Uterus (tissue), 4 donors: ENCODE data around the gene SEC14L3. TPM values are rescaled to one million over a fixed set of nuclear protein-coding genes. Genes with fewer than 3 reads are reported as not detected.

ENCODE experiments used
- DNase-seq, 2 donors: peaks; one replicate each; pipeline ENCODE4 v3.0.0-alpha.2; 2019 to 2020
- H3K27ac ChIP-seq, 2 donors: fragments of 200-600 bp; sonication (generic); 1 replicate in 1 of 2; 2 replicates in 1 of 2; pipeline ENCODE4 v1.5.1; 2016 to 2018
- H3K27me3 ChIP-seq, 2 donors: fragments of 200-600 bp; sonication (generic); one replicate each; pipeline ENCODE4 v1.5.1; 2018 to 2019; ENCODE audit warnings: control low read depth in 1 of 2
- H3K36me3 ChIP-seq, 2 donors: fragments of 200-600 bp; sonication (generic); one replicate each; pipeline ENCODE4 v1.5.1; 2019; ENCODE audit warnings: control low read depth in 1 of 2
- H3K4me1 ChIP-seq, 2 donors: fragments of 200-600 bp; sonication (generic); one replicate each; pipeline ENCODE4 v1.5.1; 2018 to 2019; ENCODE audit warnings: control low read depth in 1 of 2
- H3K4me3 ChIP-seq, 2 donors: fragments of 200-600 bp; sonication (generic); 1 replicate in 1 of 2; 2 replicates in 1 of 2; pipeline ENCODE4 v1.5.1; 2018 to 2019; ENCODE audit warnings: mild to moderate bottlenecking in 1 of 2
- H3K9me3 ChIP-seq, 2 donors: fragments of 200-600 bp; sonication (generic); one replicate each; pipeline ENCODE4 v1.5.1; 2019; ENCODE audit warnings: control low read depth in 1 of 2
- POLR2A ChIP-seq, 2 donors: fragments of 450-650 bp; IDR thresholded peaks; one replicate each; pipeline ENCODE4 v1.6.1; 2016; ENCODE audit warnings: antibody characterized with exemption in 2 of 2, mild to moderate bottlenecking in 1 of 2, moderate library complexity in 1 of 2
- intact Hi-C: fragments of 100-400 bp; cut with DNase I; formaldehyde crosslinking; loops from one replicate; pipeline ENCODE4 v1.15.1; 2023; ENCODE audit warnings: low total_unique reads
- total RNA-seq, 4 donors: library from RNA; depleted of rRNA in 3 of 4; stranded (reverse); fragments of >200 nt in 3 of 4; gene quantifications; one replicate each; pipeline versions ENCODE4 v1.1.0 to v1.2.4, GENCODE V29; 2014 to 2023
- TF ChIP-seq, protein P1 (sequence below), 4 experiments: fragments of 200-600 bp in 2 of 4; fragments of 450-650 bp in 2 of 4; sonication (generic) in 2 of 4; IDR thresholded peaks; one replicate each; pipeline ENCODE4 v1.5.1; 2016 to 2019; ENCODE audit warnings: antibody characterized with exemption in 4 of 4, mild to moderate bottlenecking in 2 of 4, moderate library complexity in 1 of 4
- donor health status: DM: yes; HTN: yes; CAD: no.

Gene SEC14L3
- total RNA-seq, 4 donors from 2014 or later, result not detected

DNA sequence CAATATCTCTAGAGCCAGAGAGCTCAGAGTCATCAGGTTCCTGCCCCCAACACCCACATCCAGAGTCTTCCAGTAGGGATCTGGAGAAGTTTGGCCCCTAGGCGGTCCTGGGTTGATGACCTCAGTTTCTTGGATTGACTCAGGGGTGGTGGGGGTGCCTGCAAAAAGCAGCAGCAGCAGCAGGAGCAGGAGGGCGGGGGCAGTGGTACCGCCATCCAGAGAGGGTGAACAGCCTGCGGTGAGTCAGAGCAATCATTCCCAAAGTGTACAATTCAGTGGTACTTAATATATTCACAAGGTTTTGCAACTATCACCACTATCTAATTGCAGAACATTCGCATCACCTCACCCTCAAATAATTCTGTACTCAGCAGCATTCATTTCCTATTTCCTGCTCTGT lies 9.9 kb upstream of the SEC14L3 start:
- no peak for DNase-seq
- H3K9me3 ChIP-seq, result no peaks in the 10 kb centered on the region
- no peak overlapping the region for H3K27ac ChIP-seq
- no peaks in the 10 kb centered on the region for H3K36me3 ChIP-seq
- H3K4me1 ChIP-seq, result no peaks in the 10 kb centered on the region
- H3K4me3 ChIP-seq, result no peak overlapping the region
- TF ChIP-seq, protein P1, sequence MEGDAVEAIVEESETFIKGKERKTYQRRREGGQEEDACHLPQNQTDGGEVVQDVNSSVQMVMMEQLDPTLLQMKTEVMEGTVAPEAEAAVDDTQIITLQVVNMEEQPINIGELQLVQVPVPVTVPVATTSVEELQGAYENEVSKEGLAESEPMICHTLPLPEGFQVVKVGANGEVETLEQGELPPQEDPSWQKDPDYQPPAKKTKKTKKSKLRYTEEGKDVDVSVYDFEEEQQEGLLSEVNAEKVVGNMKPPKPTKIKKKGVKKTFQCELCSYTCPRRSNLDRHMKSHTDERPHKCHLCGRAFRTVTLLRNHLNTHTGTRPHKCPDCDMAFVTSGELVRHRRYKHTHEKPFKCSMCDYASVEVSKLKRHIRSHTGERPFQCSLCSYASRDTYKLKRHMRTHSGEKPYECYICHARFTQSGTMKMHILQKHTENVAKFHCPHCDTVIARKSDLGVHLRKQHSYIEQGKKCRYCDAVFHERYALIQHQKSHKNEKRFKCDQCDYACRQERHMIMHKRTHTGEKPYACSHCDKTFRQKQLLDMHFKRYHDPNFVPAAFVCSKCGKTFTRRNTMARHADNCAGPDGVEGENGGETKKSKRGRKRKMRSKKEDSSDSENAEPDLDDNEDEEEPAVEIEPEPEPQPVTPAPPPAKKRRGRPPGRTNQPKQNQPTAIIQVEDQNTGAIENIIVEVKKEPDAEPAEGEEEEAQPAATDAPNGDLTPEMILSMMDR (IDR thresholded peaks at IDR 0.05), result no peak
- TF ChIP-seq POLR2A (IDR thresholded peaks at IDR 0.05), result no peak
- intact Hi-C loops, result no loop called here
- no peaks in the 10 kb centered on the region for H3K27me3 ChIP-seq

DNA sequence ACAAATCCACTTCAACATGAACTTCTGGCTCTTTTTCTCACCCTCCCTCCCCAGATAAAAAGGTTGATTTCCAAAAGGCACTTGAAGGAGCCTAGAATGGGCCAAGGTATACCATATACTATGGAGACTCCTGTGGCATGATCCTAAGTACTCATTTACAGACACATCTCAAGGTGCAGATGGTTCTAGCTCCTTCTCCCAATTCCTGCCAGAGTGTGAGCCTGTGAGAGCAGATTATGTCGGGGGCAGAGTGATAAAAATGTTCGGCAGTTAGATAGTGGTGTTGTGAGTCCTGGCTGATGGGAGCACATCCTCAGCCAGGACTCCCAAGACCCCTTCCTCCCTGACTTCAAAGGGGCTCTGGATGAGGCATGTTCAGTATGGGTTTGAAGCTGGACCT lies 8.2 kb upstream of the SEC14L3 start:
- intact Hi-C loops, result no loop called here
- H3K27ac ChIP-seq, result no peak overlapping the region
- no peak for TF ChIP-seq POLR2A (IDR thresholded peaks at IDR 0.05)
- H3K36me3 ChIP-seq, result no peaks in the 10 kb centered on the region
- no peaks in the 10 kb centered on the region for H3K4me1 ChIP-seq
- H3K9me3 ChIP-seq, result no peaks in the 10 kb centered on the region
- DNase-seq, result no peak
- H3K4me3 ChIP-seq, result no peak overlapping the region
- no peaks in the 10 kb centered on the region for H3K27me3 ChIP-seq

DNA sequence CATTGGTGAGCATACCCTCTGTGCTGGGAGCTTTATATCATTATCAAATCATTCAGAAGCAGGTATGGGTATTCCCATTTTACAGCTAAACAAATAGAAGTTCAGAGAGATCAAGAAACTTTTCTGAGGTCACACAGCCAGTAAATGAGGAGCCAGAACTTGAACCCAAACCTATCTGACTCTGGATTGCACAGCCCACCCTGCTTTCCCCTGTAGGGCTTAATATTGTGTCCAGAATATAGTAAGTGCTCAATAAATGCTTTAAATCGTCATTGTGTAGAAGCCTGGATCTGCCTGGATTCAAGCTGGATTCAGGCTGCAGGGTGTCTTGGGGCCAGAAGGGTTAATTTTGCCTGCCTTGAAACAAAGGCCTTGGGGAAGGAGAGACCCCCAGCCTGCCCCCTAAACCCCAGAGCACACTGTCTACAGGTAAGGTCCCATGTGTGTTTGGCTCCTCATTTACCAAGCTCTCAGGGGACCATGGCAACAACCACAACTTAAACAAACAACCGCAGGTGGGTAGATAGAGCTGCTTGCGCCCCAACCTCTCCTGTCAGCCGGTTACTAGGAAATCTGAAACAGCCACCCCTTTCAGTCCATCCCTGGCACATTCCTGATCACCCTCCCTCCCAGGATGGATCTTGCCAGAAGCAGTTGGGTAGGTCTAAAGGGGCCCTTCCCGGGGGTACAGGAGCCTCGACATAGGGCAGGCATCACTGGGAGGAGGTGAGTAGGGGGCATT lies 3.0 kb upstream of the SEC14L3 start:
- TF ChIP-seq, protein P1 (IDR thresholded peaks at IDR 0.05), result no peak
- no peak for TF ChIP-seq POLR2A (IDR thresholded peaks at IDR 0.05)
- no peak overlapping the region for H3K27ac ChIP-seq
- DNase-seq, result no peak
- no peaks in the 10 kb centered on the region for H3K27me3 ChIP-seq
- intact Hi-C loops, result no loop called here
- H3K4me3 ChIP-seq, result no peak overlapping the region
- no peaks in the 10 kb centered on the region for H3K36me3 ChIP-seq
- no peaks in the 10 kb centered on the region for H3K4me1 ChIP-seq
- H3K9me3 ChIP-seq, result no peaks in the 10 kb centered on the region

DNA sequence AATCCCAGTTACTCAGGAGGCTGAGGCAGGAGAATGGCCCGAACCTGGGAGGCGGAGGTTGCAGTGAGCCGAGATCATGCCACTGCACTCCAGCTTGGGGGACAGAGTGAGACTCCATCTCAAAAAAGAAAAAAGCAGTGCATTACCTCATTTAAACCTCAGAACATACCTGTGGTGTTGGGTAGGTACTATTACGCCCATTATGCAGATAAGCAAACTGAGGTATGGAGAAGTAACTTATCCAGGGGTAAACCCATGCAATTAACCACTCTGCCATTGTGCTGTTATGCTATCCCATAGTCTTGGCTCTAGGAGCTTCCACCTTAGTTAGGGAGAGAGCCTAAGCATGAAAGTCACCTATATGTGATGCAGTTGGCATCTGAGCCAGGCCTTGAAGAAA lies 2.3 kb upstream of the SEC14L3 start:
- no peak for DNase-seq
- Histone ChIP-seq H3K27ac (no peak overlapping the region), H3K9me3 (no peaks in the 10 kb centered on the region), H3K36me3 (no peaks in the 10 kb centered on the region), H3K27me3 (no peaks in the 10 kb centered on the region), H3K4me1 (no peaks in the 10 kb centered on the region), H3K4me3 (no peak overlapping the region)
- TF ChIP-seq, protein P1 (IDR thresholded peaks at IDR 0.05), result no peak
- no peak for TF ChIP-seq POLR2A (IDR thresholded peaks at IDR 0.05)
- intact Hi-C loops, result no loop called here

DNA sequence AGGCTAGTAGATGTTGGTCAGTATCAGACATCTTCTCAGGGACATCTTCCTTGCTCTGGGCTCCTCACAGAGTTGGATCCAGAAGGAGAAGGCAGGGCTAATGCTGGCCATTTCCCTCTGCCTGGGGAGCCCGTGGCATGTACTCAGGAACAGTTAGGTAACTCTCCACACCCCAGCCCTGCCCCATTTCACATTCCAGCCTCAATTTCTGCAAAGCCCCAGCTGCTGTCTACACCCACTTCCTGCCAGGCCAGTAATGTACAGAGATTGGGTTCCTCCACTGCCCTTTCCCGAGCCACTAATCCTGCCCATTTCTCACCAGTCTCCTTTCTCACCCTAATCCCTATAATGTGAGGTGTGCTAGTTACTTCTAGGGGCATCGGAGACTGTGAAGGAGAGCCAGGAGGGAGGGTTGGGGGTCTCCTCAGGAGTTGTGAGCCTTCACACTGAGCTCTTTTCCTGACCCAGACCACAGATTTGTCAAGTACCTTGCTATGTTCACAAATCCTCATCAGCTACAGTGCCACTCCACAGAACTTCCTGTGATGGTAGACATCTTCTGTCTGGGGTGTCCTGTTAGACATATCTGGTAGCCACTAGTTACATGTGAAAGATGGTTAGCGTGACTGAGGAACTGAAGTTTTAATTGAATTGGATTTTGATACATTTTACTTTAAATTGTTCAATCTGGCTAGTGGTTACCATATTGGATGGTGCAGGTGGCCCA lies 1.3 kb upstream of the SEC14L3 start:
- intact Hi-C loops, result no loop called here
- Histone ChIP-seq H3K36me3 (no peaks in the 10 kb centered on the region), H3K9me3 (no peaks in the 10 kb centered on the region), H3K27me3 (no peaks in the 10 kb centered on the region), H3K4me1 (no peaks in the 10 kb centered on the region), H3K4me3 (no peak overlapping the region), H3K27ac (no peak overlapping the region)
- TF ChIP-seq, protein P1 (IDR thresholded peaks at IDR 0.05), result no peak
- TF ChIP-seq POLR2A (IDR thresholded peaks at IDR 0.05), result no peak
- DNase-seq, result no peak
